GM19395 (cell line): ENCODE data around the gene KLHL29.
"Not testable (repeated sequence)": the region's sequence is repeated elsewhere in the genome, so short reads cannot be mapped to it uniquely, and the experiment has no call there.

Experiments used
- ATAC-seq: cut with Tn5 transposase; IDR thresholded peaks from one replicate; pipeline ENCODE4 v1.9.1; 2021; ENCODE audit warnings: mild to moderate bottlenecking, moderate library complexity; ENCODE audit not compliant: unreplicated experiment

KLHL29 gene

DNA sequence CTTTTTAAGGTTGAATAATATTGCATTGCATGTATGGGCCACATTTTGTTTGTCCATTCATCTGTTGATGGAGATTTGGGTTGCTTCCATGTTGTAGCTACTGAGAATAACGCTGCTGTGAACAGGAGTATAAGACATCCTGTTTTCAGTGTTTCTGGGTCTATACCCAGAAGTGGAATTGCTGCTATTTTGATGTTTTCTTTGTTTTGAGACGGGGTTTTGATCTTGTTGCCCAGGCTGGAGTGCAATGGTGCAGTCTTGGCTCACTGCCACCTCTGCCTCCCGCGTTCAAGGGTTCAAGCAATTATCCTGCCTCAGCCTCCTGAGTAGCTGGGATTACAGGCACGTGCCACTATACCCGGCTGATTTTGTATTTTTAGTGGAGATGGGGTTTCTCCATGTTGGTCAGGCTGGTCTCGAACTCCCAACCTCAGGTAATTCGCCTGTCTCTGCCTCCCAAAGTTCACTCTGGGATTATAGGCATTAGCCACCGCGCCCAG, 6.3 kb downstream of the KLHL29 start:
- ATAC-seq, result not testable (repeated sequence)

- ATAC-seq, result no peak
Measured at GRCh38 chr2:23393722-23394121, 8.7 kb downstream of the KLHL29 start.

DNA sequence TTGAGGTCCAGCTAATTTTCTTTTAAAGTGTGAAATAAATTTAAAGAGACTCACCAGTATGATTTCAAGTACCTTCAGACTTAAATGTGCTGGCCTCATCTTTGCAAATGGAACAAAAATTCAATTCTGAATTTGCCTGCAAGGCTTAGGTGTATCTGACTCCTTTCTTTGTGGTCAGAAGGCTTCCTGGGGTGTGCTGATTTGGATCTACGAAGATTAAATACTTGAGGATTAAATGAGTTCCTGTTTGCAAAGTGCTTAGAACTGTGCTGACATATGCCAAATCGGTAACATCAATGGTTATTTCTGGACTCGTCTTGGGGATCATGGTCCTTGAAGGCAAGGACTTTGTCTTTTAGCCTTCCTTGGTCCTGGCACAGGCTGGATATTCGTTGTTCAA, 9.7 kb downstream of the KLHL29 start:
- ATAC-seq, result no peak

- ATAC-seq, result no peak
Measured at GRCh38 chr2:23397478-23397877, 12.5 kb downstream of the KLHL29 start.

GRCh38 chr2:23399674-23400261, 14.8 kb downstream of the KLHL29 start:
- ATAC-seq, result peak; percentile 63

GRCh38 chr2:23400703-23401102, 15.7 kb downstream of the KLHL29 start:
- no peak for ATAC-seq

DNA sequence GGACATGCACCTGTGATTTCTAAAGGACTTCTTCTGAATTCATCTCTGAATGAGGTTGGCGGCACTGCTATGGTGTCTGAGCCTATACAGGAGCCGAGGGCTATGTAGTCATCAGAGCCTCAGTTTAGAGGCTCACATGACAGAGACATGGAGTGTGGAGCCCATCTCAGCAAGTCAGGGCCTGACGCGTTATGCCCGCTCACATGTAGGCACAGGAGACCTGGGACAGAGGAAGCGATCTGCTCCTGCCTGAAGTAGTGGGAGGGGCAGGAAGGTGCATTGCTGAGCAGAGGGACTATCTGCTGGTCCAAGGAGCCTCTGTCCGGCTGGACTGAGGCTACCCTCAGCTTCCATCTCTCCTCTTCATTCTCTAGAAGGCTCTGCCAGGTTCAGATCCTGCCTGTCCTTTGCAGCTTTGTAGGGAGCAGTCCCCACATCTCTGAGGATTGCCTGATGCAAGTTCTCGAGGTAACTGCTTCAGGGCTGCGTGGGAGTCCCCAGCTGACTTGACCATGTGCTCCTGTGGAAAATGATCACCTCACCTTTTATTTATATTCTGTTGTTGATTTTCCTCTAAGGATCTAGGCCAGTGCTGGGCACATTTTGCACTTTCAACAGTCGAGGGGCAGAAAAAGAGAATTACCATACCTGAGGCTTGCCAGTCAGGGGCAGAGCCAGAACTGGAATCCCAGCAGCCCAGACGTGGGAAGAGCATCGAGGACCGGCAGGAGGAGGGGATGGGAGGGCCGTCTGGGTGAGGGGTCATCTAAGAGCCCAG, 16.6 kb downstream of the KLHL29 start:
- no peak for ATAC-seq

DNA sequence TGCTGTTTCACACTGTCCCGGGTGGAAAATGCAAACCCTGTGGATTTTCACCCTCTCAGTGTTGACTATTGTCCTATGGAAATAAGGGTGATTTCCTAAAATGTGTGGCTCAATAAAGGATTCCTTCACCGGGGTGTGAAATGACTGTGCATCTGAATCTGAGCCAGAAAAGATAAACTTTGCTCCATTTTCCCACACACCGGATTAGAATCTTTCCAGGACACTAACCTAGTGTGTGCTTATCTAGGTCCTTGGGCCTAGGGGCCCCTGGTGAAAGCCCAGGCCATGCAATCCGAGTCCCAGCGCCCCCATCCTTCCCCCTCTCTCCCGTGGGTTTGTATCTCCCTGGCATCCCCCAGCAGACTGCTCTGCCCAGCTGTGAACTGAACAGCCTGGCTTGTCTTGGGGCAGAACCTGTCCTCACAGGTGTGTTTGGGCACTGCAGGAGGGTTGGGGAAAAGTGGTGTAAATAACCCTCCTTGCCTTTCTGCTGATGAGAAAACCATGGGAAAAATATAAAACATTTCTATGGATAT, 17.3 kb downstream of the KLHL29 start:
- no peak for ATAC-seq

GRCh38 chr2:23404426-23404825, 19.4 kb downstream of the KLHL29 start:
- ATAC-seq, result peak; percentile 78

GRCh38 chr2:23409248-23409647, 24.3 kb downstream of the KLHL29 start:
- ATAC-seq, result no peak

DNA sequence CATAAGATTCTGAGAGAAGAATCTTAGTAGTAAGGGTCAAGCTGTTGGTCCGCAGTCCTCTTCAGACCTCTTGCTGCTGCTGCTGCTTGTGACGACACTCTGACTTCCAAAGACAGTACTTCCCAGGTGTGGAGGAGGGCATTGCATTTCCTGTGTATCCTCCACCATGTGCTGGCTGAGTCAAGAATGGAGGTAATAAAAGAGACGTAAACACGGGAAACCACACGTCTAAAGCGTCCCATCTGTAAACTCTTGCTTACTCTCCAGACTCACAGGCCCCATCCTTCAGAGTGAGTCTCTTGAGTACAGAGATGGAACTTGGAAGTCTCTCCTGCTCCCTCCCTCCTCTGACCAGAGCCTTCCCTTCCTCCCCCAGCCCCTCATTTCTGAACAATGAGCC, 25.6 kb downstream of the KLHL29 start:
- no peak for ATAC-seq

GRCh38 chr2:23411752-23412431, 26.9 kb downstream of the KLHL29 start:
- no peak for ATAC-seq

GRCh38 chr2:23412556-23413155, 27.7 kb downstream of the KLHL29 start:
- ATAC-seq, result no peak

DNA sequence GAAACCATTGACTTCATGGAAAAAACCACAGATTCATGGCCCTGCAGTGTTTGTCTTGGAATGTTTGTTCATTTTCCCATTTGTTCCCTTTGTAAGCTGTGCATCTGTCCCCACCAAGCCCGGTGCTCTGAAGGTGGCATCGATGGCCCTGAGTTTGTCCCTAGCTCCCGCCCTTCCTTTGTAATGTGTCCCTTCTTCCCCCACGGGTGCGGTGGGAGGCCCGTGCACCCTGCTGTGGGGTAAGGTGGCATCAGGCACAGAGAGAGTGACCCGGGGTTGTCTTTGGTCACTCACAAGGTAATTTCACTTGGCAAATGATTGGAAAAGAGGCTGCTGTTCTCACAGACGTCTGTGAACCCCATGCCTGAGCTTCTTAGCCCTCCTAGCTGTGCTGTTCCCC, 28.7 kb downstream of the KLHL29 start:
- ATAC-seq, result no peak

GRCh38 chr2:23414106-23414505, 29.1 kb downstream of the KLHL29 start:
- ATAC-seq, result no peak

- ATAC-seq, result no peak
Measured at GRCh38 chr2:23414871-23415270, 29.9 kb downstream of the KLHL29 start.

DNA sequence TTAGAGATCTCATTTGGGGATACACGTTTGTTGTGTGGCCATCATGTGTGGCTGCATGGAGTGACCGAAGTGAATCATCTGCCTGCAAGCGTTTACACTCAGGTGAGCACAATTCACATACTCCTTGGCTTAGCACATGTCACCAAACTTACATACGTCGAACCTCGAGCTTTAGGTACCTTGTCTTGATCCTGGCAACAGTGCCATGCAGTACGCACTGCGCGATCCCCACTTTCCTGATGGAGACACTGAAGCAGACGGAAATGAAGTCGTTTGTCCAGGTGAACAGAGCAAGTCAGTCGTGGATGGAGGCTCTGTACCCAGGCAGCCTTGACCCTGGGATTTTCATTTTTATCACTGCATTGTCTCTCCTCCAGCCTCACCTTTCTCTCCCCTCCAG, 32.3 kb downstream of the KLHL29 start:
- no peak for ATAC-seq

DNA sequence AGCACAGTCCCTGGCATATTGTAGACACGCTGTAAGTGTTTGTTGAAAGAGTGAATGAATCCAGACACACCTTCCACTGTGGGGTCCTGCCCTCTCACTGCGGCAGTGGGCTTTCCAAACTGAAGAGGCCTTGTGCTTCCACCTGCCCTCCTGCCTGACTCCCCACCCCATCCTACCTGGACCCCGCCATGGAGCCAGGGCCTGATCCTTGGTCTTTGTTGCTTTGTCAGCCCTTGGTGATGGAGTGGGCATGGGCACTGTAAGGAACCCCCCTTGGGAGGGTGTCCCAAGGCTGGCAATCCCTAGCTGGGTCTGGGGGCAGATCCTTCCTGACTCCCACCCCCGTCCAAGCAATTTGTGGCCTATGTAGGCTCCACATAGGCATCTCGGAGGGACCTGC, 33.1 kb downstream of the KLHL29 start:
- no peak for ATAC-seq

DNA sequence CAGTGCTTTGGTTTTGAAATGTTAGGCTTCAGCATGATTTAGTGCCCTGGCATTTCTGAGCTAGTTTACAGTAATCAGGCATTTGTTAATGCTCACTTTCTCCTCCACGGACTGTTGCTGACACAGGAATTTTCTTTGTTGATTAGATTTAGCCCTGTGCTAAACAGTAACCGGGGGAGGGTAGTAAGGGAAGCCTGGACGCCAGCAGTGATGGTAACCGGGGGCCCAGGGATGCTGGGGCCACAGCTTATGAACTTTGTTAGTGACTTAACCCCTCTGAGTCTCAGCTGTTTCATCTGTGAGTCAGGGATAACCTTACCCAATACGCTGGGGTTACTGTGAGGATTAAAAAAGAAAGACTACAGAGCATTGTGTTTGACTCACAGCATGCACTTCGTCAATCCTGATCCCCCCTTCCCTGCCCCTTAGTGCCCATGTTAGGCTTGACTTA, 33.5 kb downstream of the KLHL29 start:
- no peak for ATAC-seq

DNA sequence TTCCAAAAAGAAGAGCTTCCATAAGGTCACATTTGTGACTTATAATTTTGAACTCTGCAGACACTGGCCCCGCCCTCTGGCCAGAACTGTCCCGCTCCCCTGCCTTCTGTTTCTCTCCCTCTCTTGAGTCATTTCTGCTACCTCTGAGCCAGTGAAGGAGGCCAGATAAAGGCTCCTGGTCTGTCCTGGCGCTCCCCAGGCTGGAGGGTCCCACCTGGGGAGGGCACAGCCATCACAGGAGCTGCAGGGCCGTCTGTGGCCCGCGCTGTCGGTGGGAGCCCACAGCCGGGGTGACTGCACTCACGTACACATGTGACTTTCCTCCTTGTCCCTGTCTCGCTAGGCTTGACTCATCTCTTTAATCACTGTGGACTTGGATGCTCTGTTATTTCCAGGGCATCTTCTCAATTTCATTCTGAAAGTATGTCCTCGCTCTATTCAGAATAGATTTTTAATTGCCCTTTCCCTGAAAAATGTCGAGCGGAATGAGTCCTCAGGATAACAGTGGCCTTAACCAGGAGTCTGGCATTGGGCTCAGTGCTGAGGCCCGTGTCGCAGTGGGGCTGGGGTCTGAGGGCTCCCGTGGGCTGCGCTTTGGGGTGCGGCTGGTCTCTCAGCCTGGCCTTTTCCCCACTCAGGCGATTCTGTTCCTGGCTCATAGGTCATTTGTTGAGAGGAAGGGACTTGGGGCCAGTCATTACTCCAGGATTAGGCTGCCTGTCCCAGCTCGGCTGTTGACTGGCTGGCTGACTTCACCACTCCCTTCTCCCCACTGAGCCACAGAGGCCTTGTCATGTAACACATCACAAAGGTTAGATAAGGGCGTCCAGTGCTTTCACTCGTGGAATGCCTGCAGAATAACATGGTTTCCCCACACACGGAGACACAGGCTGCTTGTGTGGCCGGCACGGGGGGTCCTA, 34.5 kb downstream of the KLHL29 start:
- no peak for ATAC-seq
